Bronchial epithelial cell (primary cell): ENCODE results near the gene RFX1. TPM values are rescaled to one million over a fixed set of nuclear protein-coding genes. Genes with fewer than 3 reads are reported as not detected.
"Not testable (repeated sequence)": the region's sequence is repeated elsewhere in the genome, so short reads cannot be mapped to it uniquely, and the experiment has no call there.

Source experiments
- DNase-seq: peaks from one replicate; pipeline ENCODE4 v3.0.0-alpha.2; 2010; ENCODE audit warnings: low read depth
- FAIRE-seq: peaks from 2 replicates; lab custom pipeline; 2011; peaks lifted over from hg19 to GRCh38; lab: Jason Lieb, UNC
- H3K27me3 ChIP-seq: 2 replicates; pipeline ENCODE4 v1.5.1; 2011; ENCODE audit warnings: low read length; ENCODE audit not compliant: control insufficient read depth, insufficient read depth
- H3K36me3 ChIP-seq: 2 replicates; pipeline ENCODE4 v1.5.1; 2011; ENCODE audit warnings: low read length; ENCODE audit not compliant: control insufficient read depth, insufficient read depth
- H3K4me3 ChIP-seq: 2 replicates; pipeline ENCODE4 v1.5.1; 2011; ENCODE audit warnings: mild to moderate bottlenecking, low read depth, low read length, control low read depth
- total RNA-seq: library from RNA; depleted of rRNA; stranded (reverse); fragments of >200 nt; gene quantifications from 2 replicates; pipeline ENCODE4 v1.2.1, GENCODE V29; 2014
- TF ChIP-seq, protein P1 (sequence below): IDR thresholded peaks from 2 replicates; pipeline ENCODE4 v1.5.1; 2011; ENCODE audit warnings: mild to moderate bottlenecking, moderate library complexity, low read length, control low read depth, inconsistent platforms; ENCODE audit not compliant: insufficient read depth, severe bottlenecking

The RFX1 gene
- total RNA-seq, 1 donor from 2014 or later: 0.79 TPM

DNA sequence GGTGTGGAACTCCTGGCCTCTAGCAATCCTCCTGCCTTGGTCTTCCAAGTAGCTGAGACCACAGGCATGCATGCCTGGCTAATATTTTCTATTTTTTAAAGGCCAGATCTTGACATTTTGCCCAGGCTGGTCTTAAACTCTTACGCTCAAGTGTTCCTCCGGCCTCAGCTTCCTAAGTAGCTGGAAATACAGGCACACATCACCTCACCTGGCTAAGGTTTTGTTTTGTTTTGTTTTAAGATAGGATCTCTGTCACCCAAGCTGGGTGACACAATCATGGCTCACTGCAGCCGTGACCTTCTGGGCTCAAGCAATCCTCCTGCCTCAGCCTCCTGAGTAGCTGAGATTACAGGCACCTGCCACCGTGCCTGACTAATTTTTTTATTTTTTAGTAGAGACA, 16.3 kb upstream of the RFX1 start:
- H3K36me3 ChIP-seq: no peaks in the 10 kb centered on the region
- DNase-seq: no peak
- H3K4me3 ChIP-seq: no peak overlapping the region
- H3K27me3 ChIP-seq: no peaks in the 10 kb centered on the region
- TF ChIP-seq, protein P1, sequence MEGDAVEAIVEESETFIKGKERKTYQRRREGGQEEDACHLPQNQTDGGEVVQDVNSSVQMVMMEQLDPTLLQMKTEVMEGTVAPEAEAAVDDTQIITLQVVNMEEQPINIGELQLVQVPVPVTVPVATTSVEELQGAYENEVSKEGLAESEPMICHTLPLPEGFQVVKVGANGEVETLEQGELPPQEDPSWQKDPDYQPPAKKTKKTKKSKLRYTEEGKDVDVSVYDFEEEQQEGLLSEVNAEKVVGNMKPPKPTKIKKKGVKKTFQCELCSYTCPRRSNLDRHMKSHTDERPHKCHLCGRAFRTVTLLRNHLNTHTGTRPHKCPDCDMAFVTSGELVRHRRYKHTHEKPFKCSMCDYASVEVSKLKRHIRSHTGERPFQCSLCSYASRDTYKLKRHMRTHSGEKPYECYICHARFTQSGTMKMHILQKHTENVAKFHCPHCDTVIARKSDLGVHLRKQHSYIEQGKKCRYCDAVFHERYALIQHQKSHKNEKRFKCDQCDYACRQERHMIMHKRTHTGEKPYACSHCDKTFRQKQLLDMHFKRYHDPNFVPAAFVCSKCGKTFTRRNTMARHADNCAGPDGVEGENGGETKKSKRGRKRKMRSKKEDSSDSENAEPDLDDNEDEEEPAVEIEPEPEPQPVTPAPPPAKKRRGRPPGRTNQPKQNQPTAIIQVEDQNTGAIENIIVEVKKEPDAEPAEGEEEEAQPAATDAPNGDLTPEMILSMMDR: no peak
- FAIRE-seq: no peak

DNA sequence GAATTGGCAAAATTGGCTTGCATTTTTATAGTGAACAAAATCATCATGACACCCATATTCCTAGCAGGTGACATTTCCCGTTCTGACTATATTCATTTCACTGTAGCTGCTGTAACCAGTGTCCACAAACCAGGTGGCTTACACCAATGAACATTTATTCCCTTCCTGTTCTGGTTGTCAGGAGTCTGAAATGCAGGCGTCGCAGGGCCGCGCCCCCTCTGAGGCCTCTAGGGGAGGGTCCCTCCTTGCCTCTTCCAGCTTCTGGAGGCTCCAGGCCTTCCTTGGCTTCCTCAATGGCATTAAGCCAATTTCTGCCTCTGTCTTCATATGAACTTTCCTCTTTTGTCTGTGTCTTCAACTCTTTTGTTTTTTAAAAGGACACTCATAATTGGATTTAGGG, 15.4 kb upstream of the RFX1 start:
- no peaks in the 10 kb centered on the region for H3K36me3 ChIP-seq
- no peak for DNase-seq
- TF ChIP-seq, protein P1: no peak
- no peaks in the 10 kb centered on the region for H3K27me3 ChIP-seq
- H3K4me3 ChIP-seq: no peak overlapping the region
- FAIRE-seq: no peak

DNA sequence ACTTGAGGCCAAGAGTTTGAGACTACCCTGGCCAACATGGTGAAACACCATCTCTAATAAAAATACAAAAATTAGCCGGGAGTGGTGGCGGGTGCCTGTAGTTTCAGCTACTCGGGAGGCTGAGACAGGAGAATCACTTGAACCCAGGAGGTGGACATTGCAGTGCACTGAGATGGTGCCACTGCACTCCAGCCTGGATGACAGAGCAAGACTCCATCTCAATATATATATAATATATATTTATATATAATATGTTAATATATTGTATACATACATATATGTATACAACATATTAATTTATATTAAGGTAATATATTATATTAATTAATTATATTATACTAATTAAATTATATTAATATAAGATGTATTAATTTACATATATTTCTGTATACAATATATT, 13.6 kb upstream of the RFX1 start:
- not testable (repeated sequence) for H3K27me3 ChIP-seq, H3K36me3 ChIP-seq, H3K4me3 ChIP-seq, DNase-seq, FAIRE-seq

DNA sequence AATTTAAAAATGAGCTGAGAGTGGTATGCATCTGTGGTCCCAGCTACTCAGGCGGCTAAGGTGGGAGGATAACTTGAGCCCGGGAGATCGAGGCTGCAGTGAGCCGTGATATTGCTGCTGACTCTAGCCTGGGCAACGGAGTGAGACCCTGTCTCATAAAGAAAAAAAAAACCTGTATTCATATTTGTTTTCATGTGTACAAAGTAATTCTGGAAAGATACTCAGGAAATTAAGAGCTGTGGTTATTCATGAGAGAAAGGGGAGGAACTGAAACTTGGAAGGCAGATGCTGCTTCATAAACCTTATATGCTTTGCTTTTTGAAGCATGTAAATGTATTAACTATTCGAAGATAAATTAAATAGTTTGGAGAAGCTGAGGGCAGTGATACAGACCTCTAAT, 13.0 kb upstream of the RFX1 start:
- H3K36me3 ChIP-seq: no peaks in the 10 kb centered on the region
- FAIRE-seq: no peak
- TF ChIP-seq, protein P1: no peak
- H3K27me3 ChIP-seq: no peaks in the 10 kb centered on the region
- DNase-seq: no peak
- H3K4me3 ChIP-seq: no peak overlapping the region

DNA sequence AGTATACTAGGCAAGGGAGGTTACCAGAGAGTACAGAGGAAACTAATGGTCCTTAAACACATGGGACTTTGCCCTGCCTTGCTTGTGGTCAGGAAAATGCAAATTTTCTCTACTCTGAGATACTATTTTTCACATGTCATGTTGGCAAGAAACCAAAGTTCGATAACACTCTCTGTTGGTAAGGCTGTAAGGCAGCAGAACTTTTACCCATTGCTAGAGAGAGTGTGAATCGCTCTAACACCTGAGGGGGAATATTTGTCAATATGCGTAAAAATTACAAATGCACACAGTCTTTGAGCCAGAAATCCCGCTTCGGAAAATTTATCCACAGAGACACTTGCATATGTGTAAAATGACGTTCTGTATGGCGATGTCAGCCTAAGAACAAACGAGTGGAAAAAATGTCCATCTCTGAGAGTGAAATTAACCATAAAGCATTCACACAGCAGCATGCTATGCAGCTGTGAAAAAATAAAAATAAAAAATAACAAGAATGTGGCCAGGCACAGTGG, 9.5 kb upstream of the RFX1 start:
- DNase-seq (no peak), FAIRE-seq (no peak)
- Histone ChIP-seq H3K27me3 (no peaks in the 10 kb centered on the region), H3K4me3 (no peak overlapping the region), H3K36me3 (no peaks in the 10 kb centered on the region)
- TF ChIP-seq, protein P1: no peak

DNA sequence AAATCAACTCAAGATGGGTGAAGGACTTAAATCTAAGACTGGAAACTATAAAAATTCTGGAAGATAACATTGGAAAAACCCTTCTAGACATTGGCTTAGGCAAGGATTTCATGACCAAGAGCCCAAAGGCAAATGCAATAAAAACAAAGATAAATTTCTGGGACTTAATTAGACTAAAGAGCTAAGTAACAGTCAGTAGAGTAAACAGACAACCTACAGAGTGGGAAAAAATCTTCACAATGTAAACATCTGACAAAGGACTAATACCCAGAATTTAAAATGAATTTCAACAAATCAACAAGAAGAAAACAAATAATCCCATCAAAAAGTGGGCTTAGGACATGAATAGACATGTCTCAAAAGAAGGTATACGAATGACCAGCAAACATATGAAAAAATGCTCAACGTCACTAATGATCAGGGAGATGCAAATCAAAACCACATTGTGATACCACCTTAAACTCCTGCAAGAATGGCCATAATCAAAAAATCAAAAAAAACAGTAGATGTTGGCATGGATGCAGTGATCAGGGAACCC, 6.3 kb upstream of the RFX1 start:
- Histone ChIP-seq H3K4me3 (no peak overlapping the region), H3K36me3 (no peaks in the 10 kb centered on the region), H3K27me3 (no peaks in the 10 kb centered on the region)
- FAIRE-seq: no peak
- no peak for DNase-seq
- TF ChIP-seq, protein P1: no peak
